ENCODE measurements around the gene GJB3. TPM values are rescaled to one million over a fixed set of nuclear protein-coding genes. Genes with fewer than 3 reads are reported as not detected.
"Not testable (repeated sequence)": the region's sequence is repeated elsewhere in the genome, so short reads cannot be mapped to it uniquely, and the experiment has no call there.

GJB3 gene
- total RNA-seq, 2 donors from 2014 or later: not detected

DNA sequence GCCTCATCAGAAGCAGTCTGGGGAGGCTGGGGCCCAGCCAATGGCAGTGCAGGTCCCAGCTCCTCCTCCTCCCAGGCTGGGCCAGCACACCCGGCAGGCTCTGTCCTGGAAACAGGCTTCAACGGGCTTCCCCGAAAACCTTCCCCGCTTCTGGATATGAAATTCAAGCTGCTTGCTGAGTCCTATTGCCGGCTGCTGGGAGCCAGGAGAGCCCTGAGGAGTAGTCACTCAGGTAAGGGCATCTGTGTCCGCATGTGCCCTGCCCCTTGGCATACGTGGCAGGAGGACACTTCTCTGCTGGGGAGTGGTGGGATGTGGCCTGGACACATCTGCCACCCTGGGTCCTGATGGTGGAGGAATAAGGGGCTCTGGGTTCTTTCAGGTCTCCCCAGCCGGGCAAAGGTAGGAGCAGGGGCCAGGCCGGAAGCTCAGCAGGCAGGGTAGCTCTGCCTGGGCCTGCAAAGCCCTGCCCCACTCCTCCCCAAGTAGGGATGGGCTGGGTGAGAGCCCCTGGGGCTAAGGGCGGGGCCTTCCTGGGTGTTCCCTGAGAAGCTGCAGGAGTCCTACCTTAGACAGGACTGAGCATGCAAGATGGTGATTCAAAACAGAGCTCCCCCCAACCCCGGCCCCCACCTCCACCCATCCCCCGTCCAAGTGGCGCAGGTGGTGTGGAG is 25.9 kb upstream of the GJB3 start, which contains the start of gene GJB5:
TSS of gene GJB5 (plus strand) at position 84 of the 674 bp plus-strand sequence. CDS start 2,284 bp downstream, outside the sequence.
- DNase-seq (ENCODE audit: low spot score in 2 of 2): no peak
- H3K36me3 Mint-ChIP-seq: no peaks in the 10 kb centered on the region
- no peak within 1 kb of the TSS for H3K27ac Mint-ChIP-seq
- no peaks in the 10 kb centered on the region for H3K9me3 Mint-ChIP-seq
- no peak for ATAC-seq

DNA sequence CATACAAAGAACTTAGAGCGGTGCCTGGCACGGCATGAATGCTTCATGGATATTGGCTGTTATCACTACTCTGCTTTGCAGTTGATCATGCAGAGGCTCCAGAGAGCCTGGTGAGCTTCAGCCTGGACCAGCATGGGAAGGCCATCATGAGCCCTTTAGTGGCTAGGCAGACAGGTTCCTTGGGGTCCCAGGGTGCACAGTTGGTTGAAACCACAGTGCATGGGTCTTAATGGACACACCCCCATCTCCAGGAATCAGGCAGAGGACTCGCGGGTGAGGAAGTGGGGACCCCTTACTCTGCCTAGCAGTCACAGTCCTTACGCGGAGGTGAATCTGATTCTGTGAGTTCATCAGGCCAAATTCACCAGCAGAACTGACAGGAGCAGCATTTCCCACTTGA is 25.1 kb upstream of the GJB3 start:
- no peaks in the 10 kb centered on the region for H3K36me3 Mint-ChIP-seq
- no peaks in the 10 kb centered on the region for H3K9me3 Mint-ChIP-seq

DNA sequence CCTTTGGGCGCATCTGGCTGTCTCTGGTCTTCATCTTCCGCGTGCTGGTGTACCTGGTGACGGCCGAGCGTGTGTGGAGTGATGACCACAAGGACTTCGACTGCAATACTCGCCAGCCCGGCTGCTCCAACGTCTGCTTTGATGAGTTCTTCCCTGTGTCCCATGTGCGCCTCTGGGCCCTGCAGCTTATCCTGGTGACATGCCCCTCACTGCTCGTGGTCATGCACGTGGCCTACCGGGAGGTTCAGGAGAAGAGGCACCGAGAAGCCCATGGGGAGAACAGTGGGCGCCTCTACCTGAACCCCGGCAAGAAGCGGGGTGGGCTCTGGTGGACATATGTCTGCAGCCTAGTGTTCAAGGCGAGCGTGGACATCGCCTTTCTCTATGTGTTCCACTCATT is 23.6 kb upstream of the GJB3 start:
- Mint-ChIP-seq H3K9me3 (no peaks in the 10 kb centered on the region), H3K27ac (no peak overlapping the region), H3K36me3 (no peaks in the 10 kb centered on the region)
- ATAC-seq: no peak
- DNase-seq (ENCODE audit: low spot score in 2 of 2): no peak

More for the DNA sequence above, 25.1 kb upstream of the GJB3 start:
- H3K27ac Mint-ChIP-seq: no peak overlapping the region
- ATAC-seq (no peak), DNase-seq (ENCODE audit: low spot score in 2 of 2) (no peak)

DNA sequence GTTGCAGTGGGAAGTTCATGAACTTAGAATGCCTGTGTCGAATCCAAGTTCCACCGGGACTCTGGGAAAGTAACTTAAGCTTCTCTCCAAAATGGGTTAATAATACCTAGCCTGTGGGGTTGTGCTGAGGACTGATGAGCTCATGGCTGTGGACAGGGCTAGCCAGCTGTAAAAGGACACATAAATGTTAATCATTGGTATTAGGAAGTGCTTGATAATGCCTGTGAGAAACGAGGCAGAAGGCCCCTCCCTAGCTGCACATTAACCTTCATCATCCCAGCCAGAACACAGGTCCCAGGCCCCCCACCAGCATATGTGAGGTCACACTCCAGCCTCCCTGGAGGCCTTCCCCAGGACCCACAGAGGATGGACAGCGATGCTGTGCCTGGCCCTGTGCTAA is 22.3 kb upstream of the GJB3 start:
- ATAC-seq (no peak), DNase-seq (ENCODE audit: low spot score in 2 of 2) (no peak)
- Mint-ChIP-seq H3K9me3 (no peaks in the 10 kb centered on the region), H3K27ac (no peak overlapping the region), H3K36me3 (no peaks in the 10 kb centered on the region)

DNA sequence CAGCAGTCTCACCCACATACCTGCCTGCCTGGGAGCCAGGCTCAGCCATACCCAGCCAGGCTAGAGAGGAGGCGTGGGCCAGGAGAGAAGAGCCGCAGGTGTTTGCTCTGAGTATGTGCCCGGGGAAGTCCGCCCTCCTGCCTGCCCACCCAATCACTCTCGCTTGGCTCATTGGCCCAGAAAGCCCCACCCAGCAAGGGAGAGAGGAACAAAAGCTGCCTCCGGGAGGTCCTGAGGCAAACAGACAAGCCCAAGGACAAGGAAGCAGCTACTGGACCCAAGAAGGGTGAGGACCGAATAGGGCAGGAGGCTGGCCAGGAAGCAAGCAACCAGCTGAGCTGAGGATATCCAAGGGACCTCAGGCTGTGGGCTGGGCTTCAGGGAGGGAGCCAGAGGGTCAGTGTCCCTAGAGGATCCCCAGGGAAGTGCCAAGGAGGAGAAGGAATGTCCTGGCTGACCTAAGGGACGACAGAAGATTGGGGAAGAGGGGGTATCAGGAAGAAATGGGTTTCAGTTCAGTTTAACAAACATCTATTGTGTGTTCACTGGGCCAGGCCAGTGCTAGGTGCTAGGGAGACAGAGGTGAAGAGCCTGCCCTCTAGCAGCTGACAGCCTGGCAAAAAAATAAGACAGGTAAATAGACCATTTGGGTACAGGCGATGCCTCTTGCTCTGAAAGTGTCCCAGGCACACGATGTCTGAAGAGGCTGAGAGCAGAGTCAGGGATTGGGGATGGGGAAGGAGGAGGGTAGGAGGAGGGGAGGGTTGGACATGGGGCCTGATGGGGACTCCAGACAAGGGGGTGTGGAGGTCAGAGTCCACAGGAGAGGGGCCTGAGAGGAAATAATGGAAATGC is 21.3 kb upstream of the GJB3 start, which contains the start of gene GJB4:
TSS of gene GJB4 (plus strand) at position 238 of the 855 bp plus-strand sequence. CDS start 1,515 bp downstream, outside the sequence.
- no peaks in the 10 kb centered on the region for H3K36me3 Mint-ChIP-seq
- no peaks in the 10 kb centered on the region for H3K9me3 Mint-ChIP-seq
- no peak for ATAC-seq

DNA sequence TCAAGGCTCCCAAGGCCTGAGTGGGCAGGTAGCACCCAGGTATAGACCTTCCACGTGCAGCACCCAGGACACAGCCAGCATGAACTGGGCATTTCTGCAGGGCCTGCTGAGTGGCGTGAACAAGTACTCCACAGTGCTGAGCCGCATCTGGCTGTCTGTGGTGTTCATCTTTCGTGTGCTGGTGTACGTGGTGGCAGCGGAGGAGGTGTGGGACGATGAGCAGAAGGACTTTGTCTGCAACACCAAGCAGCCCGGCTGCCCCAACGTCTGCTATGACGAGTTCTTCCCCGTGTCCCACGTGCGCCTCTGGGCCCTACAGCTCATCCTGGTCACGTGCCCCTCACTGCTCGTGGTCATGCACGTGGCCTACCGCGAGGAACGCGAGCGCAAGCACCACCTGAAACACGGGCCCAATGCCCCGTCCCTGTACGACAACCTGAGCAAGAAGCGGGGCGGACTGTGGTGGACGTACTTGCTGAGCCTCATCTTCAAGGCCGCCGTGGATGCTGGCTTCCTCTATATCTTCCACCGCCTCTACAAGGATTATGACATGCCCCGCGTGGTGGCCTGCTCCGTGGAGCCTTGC is 19.7 kb upstream of the GJB3 start:
- no peak overlapping the region for H3K27ac Mint-ChIP-seq
- DNase-seq (ENCODE audit: low spot score in 2 of 2) (no peak), ATAC-seq (no peak)
- no peaks in the 10 kb centered on the region for H3K36me3 Mint-ChIP-seq
- no peaks in the 10 kb centered on the region for H3K9me3 Mint-ChIP-seq

More for the DNA sequence above, 21.3 kb upstream of the GJB3 start, which contains the start of gene GJB4:
- no peak within 1 kb of the TSS for H3K27ac Mint-ChIP-seq
- no peak for DNase-seq (ENCODE audit: low spot score in 2 of 2)

DNA sequence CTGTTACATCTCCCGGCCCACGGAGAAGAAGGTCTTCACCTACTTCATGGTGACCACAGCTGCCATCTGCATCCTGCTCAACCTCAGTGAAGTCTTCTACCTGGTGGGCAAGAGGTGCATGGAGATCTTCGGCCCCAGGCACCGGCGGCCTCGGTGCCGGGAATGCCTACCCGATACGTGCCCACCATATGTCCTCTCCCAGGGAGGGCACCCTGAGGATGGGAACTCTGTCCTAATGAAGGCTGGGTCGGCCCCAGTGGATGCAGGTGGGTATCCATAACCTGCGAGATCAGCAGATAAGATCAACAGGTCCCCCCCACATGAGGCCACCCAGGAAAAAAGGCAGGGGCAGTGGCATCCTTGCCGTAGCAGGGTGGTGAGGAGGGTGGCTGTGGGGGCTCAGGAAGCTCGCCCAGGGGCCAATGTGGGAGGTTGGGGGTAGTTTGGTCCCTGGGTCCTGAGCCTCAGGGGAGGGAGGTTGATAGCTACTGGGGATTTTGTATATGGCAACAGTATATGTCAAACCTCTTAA is 19.2 kb upstream of the GJB3 start:
- Mint-ChIP-seq H3K9me3 (no peaks in the 10 kb centered on the region), H3K36me3 (no peaks in the 10 kb centered on the region), H3K27ac (no peak overlapping the region)
- DNase-seq (ENCODE audit: low spot score in 2 of 2) (no peak), ATAC-seq (no peak)

DNA sequence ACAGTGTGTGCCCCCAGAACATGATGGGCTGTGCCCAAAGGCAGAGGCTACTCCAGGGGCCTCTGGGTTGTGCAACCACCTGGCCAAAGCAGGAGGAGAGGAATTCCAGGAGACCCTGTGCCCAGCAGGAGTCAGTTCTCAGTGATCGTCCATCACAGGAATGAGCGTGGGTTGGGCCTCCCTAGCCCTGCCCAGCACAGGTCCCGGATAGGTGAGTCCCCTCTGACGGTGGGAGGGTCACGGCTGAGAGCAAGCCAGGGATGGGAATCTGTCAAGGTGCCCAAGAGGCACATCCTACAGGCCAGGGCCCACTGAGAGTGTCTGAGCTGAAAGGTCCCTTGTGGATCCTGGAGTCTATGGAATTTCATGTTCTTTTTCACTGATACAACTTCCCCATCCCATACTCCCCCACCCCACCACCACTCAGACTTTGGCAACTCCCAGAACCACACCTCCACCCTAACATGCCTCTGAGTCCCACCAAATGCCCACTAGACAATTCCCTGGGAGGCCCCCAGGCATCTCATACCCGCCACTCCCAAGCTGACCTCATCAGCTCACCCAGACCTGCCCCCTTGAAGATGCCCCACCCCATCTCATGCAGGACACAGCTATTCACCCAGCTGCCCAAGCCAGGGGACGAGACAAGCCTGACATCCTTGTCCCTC is 18.4 kb upstream of the GJB3 start:
- H3K27ac Mint-ChIP-seq: no peak overlapping the region
- ATAC-seq (no peak), DNase-seq (ENCODE audit: low spot score in 2 of 2) (no peak)
- H3K36me3 Mint-ChIP-seq: no peaks in the 10 kb centered on the region
- no peaks in the 10 kb centered on the region for H3K9me3 Mint-ChIP-seq

DNA sequence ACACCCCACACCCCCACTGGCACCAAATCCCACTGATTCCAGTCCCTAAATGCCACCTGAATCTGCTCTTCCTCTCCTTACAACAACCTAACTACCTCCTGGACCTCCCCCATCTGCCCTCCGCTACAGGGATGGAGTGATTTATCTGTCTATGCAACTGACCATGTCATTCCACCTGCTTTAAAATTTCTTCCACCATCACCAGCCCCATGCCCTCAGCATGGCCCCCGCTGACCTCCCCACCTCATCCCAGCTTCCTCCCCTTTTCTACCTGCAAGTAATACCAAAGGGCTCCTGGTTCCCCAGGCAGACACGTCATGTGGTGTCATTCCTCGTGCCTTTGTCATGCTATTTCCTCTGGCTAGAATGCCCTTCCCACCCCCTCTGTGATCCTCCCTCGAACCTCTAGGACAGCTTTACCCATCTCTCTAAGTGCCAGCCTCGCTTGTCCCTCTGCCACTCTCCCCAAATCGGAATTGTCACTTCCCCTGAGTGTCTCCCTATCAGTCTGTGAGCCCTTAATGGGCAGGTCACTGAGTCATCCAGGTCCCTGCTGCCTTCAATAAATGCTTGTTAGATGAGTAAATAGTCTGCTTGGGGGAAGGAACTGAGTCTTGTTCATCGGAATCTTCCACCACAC is 17.8 kb upstream of the GJB3 start:
- Mint-ChIP-seq H3K36me3 (no peaks in the 10 kb centered on the region), H3K9me3 (no peaks in the 10 kb centered on the region), H3K27ac (no peak overlapping the region)
- DNase-seq (ENCODE audit: low spot score in 2 of 2) (no peak), ATAC-seq (no peak)

DNA sequence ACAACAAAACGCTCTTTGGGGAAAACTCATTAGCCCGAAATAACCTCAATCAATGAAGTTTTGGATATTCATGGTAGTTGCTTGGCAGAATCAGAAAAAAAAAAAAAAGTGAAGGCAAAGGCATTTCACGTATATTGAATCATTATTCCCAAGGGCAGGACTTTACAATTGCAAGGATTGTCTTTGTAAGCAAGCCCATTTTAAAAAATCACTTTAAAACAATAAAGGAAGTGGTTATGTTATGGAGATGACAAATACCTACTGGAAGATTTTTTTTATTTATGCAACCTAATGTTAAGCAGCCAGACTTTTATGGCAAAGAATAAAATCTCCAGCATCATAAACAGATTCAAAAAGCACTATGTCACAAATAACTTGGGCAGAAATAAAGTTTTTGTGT is 12.2 kb upstream of the GJB3 start:
- no peak for ATAC-seq
- Mint-ChIP-seq H3K9me3 (no peaks in the 10 kb centered on the region), H3K27ac (no peak overlapping the region), H3K36me3 (no peaks in the 10 kb centered on the region)
- DNase-seq (ENCODE audit: low spot score in 2 of 2): no peak

DNA sequence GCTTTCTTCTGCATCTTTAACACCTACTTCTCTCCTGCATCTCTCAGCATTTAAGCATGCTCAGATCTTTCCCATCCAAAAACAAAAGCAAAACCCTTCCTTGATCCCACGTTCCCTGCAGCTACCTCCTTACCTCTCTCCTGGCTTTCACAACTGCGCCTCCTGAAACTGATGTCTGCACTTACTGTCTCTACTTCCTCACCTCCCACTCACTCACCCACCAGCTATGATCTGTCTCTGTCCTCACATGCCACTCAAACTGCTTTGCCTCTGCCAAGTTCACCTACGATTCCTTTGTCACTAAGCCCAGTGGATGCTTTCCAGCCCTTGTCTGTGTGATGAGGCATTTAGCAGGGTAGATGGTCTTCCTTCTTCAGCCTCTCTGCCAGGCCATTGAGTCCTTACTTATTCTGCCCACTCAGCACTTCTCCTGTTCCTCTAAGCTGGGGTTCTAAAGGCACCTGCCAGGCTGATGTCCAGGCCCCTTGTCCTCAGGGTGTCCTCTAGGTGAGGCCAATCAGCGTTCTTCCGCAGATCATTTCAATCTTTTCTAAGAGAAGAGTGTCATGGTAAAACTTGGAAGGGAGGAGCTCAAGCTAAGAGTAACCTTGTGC is 10.0 kb upstream of the GJB3 start:
- no peak for DNase-seq (ENCODE audit: low spot score in 2 of 2)
- H3K9me3 Mint-ChIP-seq: no peaks in the 10 kb centered on the region
- H3K36me3 Mint-ChIP-seq: no peaks in the 10 kb centered on the region

DNA sequence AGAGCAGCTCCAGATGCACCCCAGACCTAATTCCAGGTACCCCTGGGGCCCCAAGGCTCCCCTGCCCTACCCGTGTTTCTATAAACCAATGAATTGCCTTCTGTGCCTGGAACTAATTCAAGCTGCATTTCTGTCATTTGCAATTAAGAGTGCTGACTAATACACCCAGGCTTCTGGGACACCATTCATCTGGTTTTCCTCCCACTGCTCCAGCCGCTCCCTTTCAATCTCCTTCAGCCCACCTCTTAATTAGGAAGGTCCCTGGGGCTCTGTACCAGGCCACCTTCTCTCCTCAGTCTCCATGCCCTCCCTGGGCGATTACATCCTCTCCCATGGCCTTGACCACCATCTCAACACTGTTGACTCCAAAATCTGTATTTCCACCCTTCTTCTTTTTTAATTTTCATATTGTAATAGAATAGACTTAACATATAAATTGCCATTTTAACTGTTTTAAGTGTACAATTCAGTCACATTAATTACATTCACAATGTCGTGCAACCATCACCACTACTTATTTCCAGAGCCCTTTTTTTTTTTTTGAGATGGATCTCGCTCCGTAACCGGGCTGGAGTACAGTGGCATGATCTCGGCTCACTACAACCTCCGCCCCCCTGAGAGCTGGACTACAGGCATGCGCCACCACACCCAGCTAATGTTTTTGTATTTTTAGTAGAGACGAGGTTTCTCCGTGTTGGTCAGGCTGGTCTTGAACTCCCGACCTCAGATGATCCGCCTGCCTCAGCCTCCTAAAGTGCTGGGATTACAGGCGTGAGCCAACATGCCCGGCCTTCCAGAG is 9.2 kb upstream of the GJB3 start:
- no peak overlapping the region for H3K27ac Mint-ChIP-seq
- ATAC-seq (no peak), DNase-seq (ENCODE audit: low spot score in 2 of 2) (no peak)
- no peaks in the 10 kb centered on the region for H3K36me3 Mint-ChIP-seq
- H3K9me3 Mint-ChIP-seq: no peaks in the 10 kb centered on the region

More for the DNA sequence above, 10.0 kb upstream of the GJB3 start:
- no peak for ATAC-seq
- H3K27ac Mint-ChIP-seq: no peak overlapping the region

DNA sequence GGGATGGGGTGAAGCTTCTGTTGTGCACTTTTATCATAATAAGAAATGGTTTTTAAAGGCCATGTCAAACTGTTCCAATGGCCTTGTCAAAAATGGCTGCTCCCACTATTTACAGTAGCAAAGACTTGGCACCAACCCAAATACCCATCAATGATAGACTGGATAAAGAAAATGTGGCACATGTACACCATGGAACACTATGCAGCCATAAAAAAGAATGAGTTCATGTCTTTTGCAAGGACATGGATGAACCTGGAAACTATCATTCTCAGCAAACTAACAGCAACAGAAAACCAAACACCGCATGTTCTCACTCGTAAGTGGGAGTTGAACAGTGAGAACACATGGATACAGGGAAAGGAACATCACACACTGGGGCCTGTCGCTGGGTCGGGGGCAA is 7.9 kb upstream of the GJB3 start:
- DNase-seq (ENCODE audit: low spot score in 2 of 2); H3K9me3 Mint-ChIP-seq; H3K27ac Mint-ChIP-seq; ATAC-seq; H3K36me3 Mint-ChIP-seq: not testable (repeated sequence)

DNA sequence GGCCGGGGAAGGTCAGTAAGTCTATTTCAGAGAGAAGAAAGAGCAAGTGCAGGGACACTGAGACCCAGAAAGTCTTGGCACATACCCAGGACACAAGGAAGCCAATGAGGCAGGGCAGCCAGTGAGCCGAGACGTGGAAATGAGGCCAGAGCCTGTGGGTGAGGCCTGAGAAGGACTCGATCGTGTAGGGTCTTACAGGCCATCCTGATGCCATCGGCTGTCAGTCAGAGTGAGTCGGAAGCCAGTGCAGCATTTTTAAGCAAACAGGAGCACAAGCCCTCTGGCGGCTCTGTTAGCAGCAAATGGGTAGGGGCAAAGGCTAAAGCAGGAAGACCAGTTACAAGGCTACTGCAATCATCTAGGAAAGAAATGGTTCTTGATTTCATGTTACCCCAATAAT is 6.1 kb upstream of the GJB3 start:
- Mint-ChIP-seq H3K36me3 (no peaks in the 10 kb centered on the region), H3K27ac (no peak overlapping the region), H3K9me3 (no peaks in the 10 kb centered on the region)
- ATAC-seq (no peak), DNase-seq (ENCODE audit: low spot score in 2 of 2) (no peak)

DNA sequence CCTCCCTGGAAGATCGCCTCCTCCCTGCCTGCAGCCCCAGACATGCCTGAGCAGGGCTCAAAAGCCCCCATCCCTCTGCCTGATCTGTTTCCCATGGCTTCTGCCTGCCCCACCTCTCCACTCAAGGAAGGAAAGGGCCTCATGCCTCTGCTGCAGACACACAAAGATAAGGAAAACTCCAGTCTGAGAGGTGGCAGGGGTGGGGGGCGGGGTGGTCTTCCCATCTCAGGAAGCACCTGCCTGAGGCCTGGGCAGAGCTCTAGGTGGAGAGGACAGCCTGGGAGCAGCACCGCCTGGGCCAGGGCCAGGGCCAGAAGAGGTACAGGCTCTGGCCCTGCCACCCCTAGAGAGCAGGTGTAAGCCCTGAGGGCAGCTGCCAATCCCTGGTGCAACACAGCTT is 4.1 kb upstream of the GJB3 start:
- no peak for DNase-seq (ENCODE audit: low spot score in 2 of 2)
- no peak for ATAC-seq
- H3K9me3 Mint-ChIP-seq: no peaks in the 10 kb centered on the region
- no peak overlapping the region for H3K27ac Mint-ChIP-seq
- no peaks in the 10 kb centered on the region for H3K36me3 Mint-ChIP-seq
